Choroid plexus epithelial cell (primary cell): ENCODE data around the gene RIMBP2.

ENCODE experiments used
- DNase-seq: peaks from one replicate; pipeline ENCODE4 v3.0.0-alpha.2; 2010; ENCODE audit warnings: low read depth
- H3K4me3 ChIP-seq: 2 replicates; pipeline ENCODE4 v1.5.1; 2011; ENCODE audit warnings: low read depth, mild to moderate bottlenecking, control low read depth, low read length, moderate library complexity
- CTCF ChIP-seq: conservative IDR thresholded peaks from 2 replicates; pipeline ENCODE4 v1.5.1; 2011; ENCODE audit warnings: low read depth, mild to moderate bottlenecking, control low read depth, inconsistent platforms, low read length, moderate library complexity

RIMBP2 gene

GRCh38 chr12:130655881-130656280 is 60.2 kb downstream of the RIMBP2 start:
- DNase-seq, result no peak
- no peak for TF ChIP-seq CTCF

GRCh38 chr12:130655010-130655409 is 61.1 kb downstream of the RIMBP2 start:
- TF ChIP-seq CTCF, result no peak
- no peak for DNase-seq
- no peak overlapping the region for H3K4me3 ChIP-seq

More at GRCh38 chr12:130655881-130656280, 60.2 kb downstream of the RIMBP2 start:
- H3K4me3 ChIP-seq, result no peak overlapping the region

GRCh38 chr12:130651188-130651959 is 64.7 kb downstream of the RIMBP2 start:
- no peak for TF ChIP-seq CTCF

GRCh38 chr12:130650131-130650530 is 66.0 kb downstream of the RIMBP2 start:
- no peak for TF ChIP-seq CTCF
- H3K4me3 ChIP-seq, result no peak overlapping the region
- no peak for DNase-seq

More at GRCh38 chr12:130651188-130651959, 64.7 kb downstream of the RIMBP2 start:
- H3K4me3 ChIP-seq, result no peak overlapping the region
- DNase-seq, result no peak

- TF ChIP-seq CTCF, result no peak
- DNase-seq, result no peak
- H3K4me3 ChIP-seq, result no peak overlapping the region
These were observed 66.7 kb downstream of the RIMBP2 start for GRCh38 chr12:130649101-130650045.

GRCh38 chr12:130647814-130648213 is 68.3 kb downstream of the RIMBP2 start:
- H3K4me3 ChIP-seq, result no peak overlapping the region
- TF ChIP-seq CTCF, result no peak
- no peak for DNase-seq
